Vagina (tissue), 2 donors: ENCODE results near the gene VPS18.

Experiments
- CTCF ChIP-seq, 3 experiments: fragments of 450-650 bp in 2 of 3; fragments of 200-600 bp in 1 of 3; sonication (generic) in 1 of 3; IDR thresholded peaks; one replicate each; pipeline ENCODE4 v1.5.1; 2017 to 2019; ENCODE audit warnings: antibody characterized with exemption in 3 of 3, mild to moderate bottlenecking in 2 of 3, moderate library complexity in 2 of 3
- POLR2A ChIP-seq, 2 donors: fragments of 450-650 bp; IDR thresholded peaks; one replicate each; pipeline ENCODE4 v1.6.1; 2017; ENCODE audit warnings: antibody characterized with exemption in 2 of 2, mild to moderate bottlenecking in 2 of 2, moderate library complexity in 2 of 2

GRCh38 chr15:40927873-40928806 is 33.9 kb downstream of the VPS18 start:
- no peak for TF ChIP-seq CTCF (IDR thresholded peaks at IDR 0.05)
- TF ChIP-seq POLR2A (IDR thresholded peaks at IDR 0.05), result no peak
